Keratinocyte (primary cell): Measurements from ENCODE around the gene PRKAA1. TPM values are rescaled to one million over a fixed set of nuclear protein-coding genes. Genes with fewer than 3 reads are reported as not detected.

Source experiments
- DNase-seq: peaks from one replicate; pipeline ENCODE4 v3.0.0-alpha.2; 2011; ENCODE audit warnings: low read depth, missing footprints, low spot score
- FAIRE-seq: peaks from 2 replicates; lab custom pipeline; 2011; peaks lifted over from hg19 to GRCh38; lab: Jason Lieb, UNC
- H2AFZ ChIP-seq: 2 replicates; pipeline ENCODE4 v1.6.0; 2012; ENCODE audit warnings: low read length, control low read depth, inconsistent platforms; ENCODE audit not compliant: control insufficient read depth
- H3K27ac ChIP-seq: 2 replicates; pipeline ENCODE4 v1.5.1; 2011; ENCODE audit warnings: low read length; ENCODE audit not compliant: control insufficient read depth, insufficient read depth
- H3K27me3 ChIP-seq: 3 replicates; pipeline ENCODE4 v1.6.0; 2011; ENCODE audit warnings: low read length; ENCODE audit not compliant: control insufficient read depth, insufficient read depth; ENCODE audit errors: extremely low read depth
- H3K36me3 ChIP-seq, 2 experiments: 2 replicates in 1 of 2; 3 replicates in 1 of 2; pipeline ENCODE4 v1.5.1; 2011; ENCODE audit warnings: low read length in 2 of 2, mild to moderate bottlenecking in 1 of 2; ENCODE audit not compliant: control insufficient read depth in 2 of 2, insufficient read depth in 2 of 2; ENCODE audit errors: extremely low read depth in 1 of 2
- H3K4me1 ChIP-seq: 3 replicates; pipeline ENCODE4 v1.5.1; 2011; ENCODE audit warnings: low read length; ENCODE audit not compliant: control insufficient read depth, insufficient read depth; ENCODE audit errors: extremely low read depth
- H3K4me2 ChIP-seq: 3 replicates; pipeline ENCODE4 v1.6.0; 2011; ENCODE audit warnings: low read depth, low read length; ENCODE audit not compliant: control insufficient read depth, insufficient read depth; ENCODE audit errors: extremely low read depth
- H3K4me3 ChIP-seq, 3 experiments: fragments of 200-600 bp in 1 of 3; sonication (generic) in 1 of 3; 2 replicates in 2 of 3; 3 replicates in 1 of 3; pipeline ENCODE4 v1.5.1; 2011 to 2016; ENCODE audit warnings: low read length in 3 of 3, mild to moderate bottlenecking in 3 of 3, control low read depth in 2 of 3, inconsistent platforms in 1 of 3, low read depth in 1 of 3, mixed read lengths in 1 of 3, mixed run types in 1 of 3, moderate library complexity in 1 of 3; ENCODE audit not compliant: control insufficient read depth in 2 of 3, insufficient read depth in 2 of 3; ENCODE audit errors: extremely low read depth in 1 of 3
- H3K79me2 ChIP-seq: 2 replicates; pipeline ENCODE4 v1.6.0; 2012; ENCODE audit warnings: low read length; ENCODE audit not compliant: control insufficient read depth, insufficient read depth
- H3K9ac ChIP-seq: 3 replicates; pipeline ENCODE4 v1.6.0; 2011; ENCODE audit warnings: low read length; ENCODE audit not compliant: control insufficient read depth, insufficient read depth; ENCODE audit errors: extremely low read depth
- H3K9me1 ChIP-seq: 3 replicates; pipeline ENCODE4 v1.6.0; 2011; ENCODE audit warnings: low read length; ENCODE audit not compliant: control insufficient read depth, insufficient read depth; ENCODE audit errors: extremely low read depth
- H3K9me3 ChIP-seq: 2 replicates; pipeline ENCODE4 v1.5.1; 2012; ENCODE audit warnings: low read depth, low read length; ENCODE audit not compliant: control insufficient read depth
- H4K20me1 ChIP-seq: 3 replicates; pipeline ENCODE4 v1.6.0; 2011; ENCODE audit warnings: low read length; ENCODE audit not compliant: control insufficient read depth, insufficient read depth; ENCODE audit errors: extremely low read depth
- CTCF ChIP-seq, 3 experiments: IDR thresholded peaks in 1 of 3; conservative IDR thresholded peaks in 1 of 3; optimal IDR thresholded peaks in 1 of 3; 2 replicates in 2 of 3; 3 replicates in 1 of 3; pipeline versions ENCODE3 to v1.5.1; 2011; ENCODE audit warnings: low read length in 3 of 3, mild to moderate bottlenecking in 3 of 3, moderate library complexity in 2 of 3, control low read depth in 1 of 3, inconsistent platforms in 1 of 3; ENCODE audit not compliant: insufficient read depth in 2 of 3; ENCODE audit errors: extremely low read depth in 1 of 3
- EZH2 ChIP-seq: IDR thresholded peaks from one replicate; pipeline ENCODE4 v1.6.1; 2012; ENCODE audit warnings: inconsistent platforms, mild to moderate bottlenecking, low read length, moderate library complexity
- dilution Hi-C: fragments of 300-500 bp; cut with MboI; formaldehyde crosslinking; loops from one replicate; pipeline ENCODE4 v1.7.0; 2020; ENCODE audit warnings: low sequenced_read_pairs; ENCODE audit not compliant: extremely low pct_ligation_motif_present
- polyA plus RNA-seq, 5 experiments: library from polyadenylated mRNA; depleted of rRNA in 3 of 5; stranded (reverse) in 3 of 5; stranded (forward) in 1 of 5; unstranded in 1 of 5; fragments of >200 nt; gene quantifications; 1 replicate in 1 of 5; 2 replicates in 3 of 5; 3 replicates in 1 of 5; pipeline versions ENCODE4 v1.2.1 to v1.2.3, GENCODE V29; 2011 to 2012; ENCODE audit warnings: missing spikeins in 2 of 5, low read depth in 1 of 5, low replicate concordance in 1 of 5

PRKAA1 gene
- polyA plus RNA-seq, 1 donor (not counting 4 experiments of a cell fraction or from before 2014, with no cell fraction given) = 59.3 TPM

GRCh38 chr5:40717281-40717680 is 80.9 kb downstream of the PRKAA1 start:
- Histone ChIP-seq H3K36me3 (no peaks in the 10 kb centered on the region), H3K4me2 (no peak overlapping the region), H3K9me3 (no peaks in the 10 kb centered on the region), H3K9me1 (no peaks in the 10 kb centered on the region), H3K27me3 (no peaks in the 10 kb centered on the region), H3K79me2 (no peaks in the 10 kb centered on the region), H4K20me1 (no peaks in the 10 kb centered on the region), H3K9ac (no peak overlapping the region), H3K4me1 (peaks cover 2% of the 10 kb centered on the region), H3K27ac (no peak overlapping the region), H2AFZ (no peak overlapping the region), H3K4me3 (no peak overlapping the region)
- no peak for TF ChIP-seq CTCF (optimal IDR thresholded peaks at IDR 0.05 in 1 of 3, IDR thresholded peaks at IDR 0.05 in 1 of 3, conservative IDR thresholded peaks at IDR 0.05 in 1 of 3; ENCODE audit: extremely low read depth in 1 of 3, insufficient read depth in 2 of 3, low read length in 3 of 3)
- TF ChIP-seq EZH2 = no peak
- DNase-seq (no peak), FAIRE-seq (no peak)
- dilution Hi-C loops = no loop called here

GRCh38 chr5:40716590-40716989 is 81.6 kb downstream of the PRKAA1 start:
- peaks cover 2% of the 10 kb centered on the region for H3K4me1 ChIP-seq
- no peaks in the 10 kb centered on the region for H4K20me1 ChIP-seq
- no peak overlapping the region for H3K9ac ChIP-seq
- H3K36me3 ChIP-seq = no peaks in the 10 kb centered on the region
- TF ChIP-seq CTCF (optimal IDR thresholded peaks at IDR 0.05 in 1 of 3, IDR thresholded peaks at IDR 0.05 in 1 of 3, conservative IDR thresholded peaks at IDR 0.05 in 1 of 3; ENCODE audit: extremely low read depth in 1 of 3, insufficient read depth in 2 of 3, low read length in 3 of 3) (no peak), EZH2 (no peak)
- dilution Hi-C loops = no loop called here
- DNase-seq = no peak
- H3K9me1 ChIP-seq = no peaks in the 10 kb centered on the region
- FAIRE-seq = no peak
- no peaks in the 10 kb centered on the region for H3K27me3 ChIP-seq
- H3K9me3 ChIP-seq = no peaks in the 10 kb centered on the region
- H3K79me2 ChIP-seq = no peaks in the 10 kb centered on the region
- H2AFZ ChIP-seq = no peak overlapping the region
- no peak overlapping the region for H3K4me2 ChIP-seq
- H3K4me3 ChIP-seq = no peak overlapping the region
- H3K27ac ChIP-seq = no peak overlapping the region
